ENCODE data around the gene EFHD1. TPM values are rescaled to one million over a fixed set of nuclear protein-coding genes. Genes with fewer than 3 reads are reported as not detected.

Gene EFHD1
- total RNA-seq, 1 donor from 2014 or later = 15.7 TPM

- peaks cover 3% of the 10 kb centered on the region for H3K27me3 ChIP-seq (ENCODE audit: insufficient read depth, low read length)
- Mint-ChIP-seq H3K27me3 (ENCODE audit: low read depth, unreplicated experiment) (peaks cover 10% of the 10 kb centered on the region), H3K4me3 (ENCODE audit: unreplicated experiment) (no peak overlapping the region), H3K36me3 (ENCODE audit: low read depth, unreplicated experiment) (no peaks in the 10 kb centered on the region), H3K9me3 (ENCODE audit: unreplicated experiment) (no peaks in the 10 kb centered on the region), H3K27ac (ENCODE audit: unreplicated experiment) (no peak overlapping the region), H3K4me1 (ENCODE audit: low read depth, unreplicated experiment) (no peaks in the 10 kb centered on the region)
- no peaks in the 10 kb centered on the region for H3K9me3 ChIP-seq (ENCODE audit: insufficient read depth, low read depth, low read length)
- peaks cover 7% of the 10 kb centered on the region for H3K4me1 ChIP-seq (ENCODE audit: insufficient read depth, low read length)
- H3K36me3 ChIP-seq (ENCODE audit: insufficient read depth, low read length) = no peaks in the 10 kb centered on the region
- H3K4me2 ChIP-seq (ENCODE audit: low read length) = no peak overlapping the region
- no peak overlapping the region for H3K27ac ChIP-seq (ENCODE audit: low read depth, low read length)
- H3K4me3 ChIP-seq (ENCODE audit: insufficient read depth, low read depth, low read length) = no peak overlapping the region
- no peak for TF ChIP-seq EZH2 (IDR thresholded peaks at IDR 0.05; ENCODE audit: insufficient read depth, low read length)
- no peak for TF ChIP-seq CTCF (IDR thresholded peaks at IDR 0.05; ENCODE audit: insufficient read depth, low read depth, low read length)
- H2AFZ ChIP-seq (ENCODE audit: low read depth, low read length) = no peak overlapping the region
- no peak overlapping the region for H3K9ac ChIP-seq (ENCODE audit: low read length)
- FAIRE-seq (no peak), DNase-seq (ENCODE audit: low read depth) (no peak)
- no peaks in the 10 kb centered on the region for H4K20me1 ChIP-seq (ENCODE audit: insufficient read depth, low read length)
- H3K79me2 ChIP-seq (ENCODE audit: insufficient read depth, low read length) = no peaks in the 10 kb centered on the region
Measured at GRCh38 chr2:232607011-232607410, 26.4 kb upstream of the EFHD1 start.

- DNase-seq (ENCODE audit: low read depth) (no peak), FAIRE-seq (no peak)
- Histone ChIP-seq H3K4me1 (ENCODE audit: insufficient read depth, low read length) (peaks cover 7% of the 10 kb centered on the region), H3K27ac (ENCODE audit: low read depth, low read length) (no peak overlapping the region), H4K20me1 (ENCODE audit: insufficient read depth, low read length) (no peaks in the 10 kb centered on the region), H3K9ac (ENCODE audit: low read length) (no peak overlapping the region), H3K9me3 (ENCODE audit: insufficient read depth, low read depth, low read length) (no peaks in the 10 kb centered on the region), H3K79me2 (ENCODE audit: insufficient read depth, low read length) (no peaks in the 10 kb centered on the region), H3K27me3 (ENCODE audit: insufficient read depth, low read length) (no peaks in the 10 kb centered on the region), H2AFZ (ENCODE audit: low read depth, low read length) (no peak overlapping the region), H3K4me2 (ENCODE audit: low read length) (no peak overlapping the region), H3K4me3 (ENCODE audit: insufficient read depth, low read depth, low read length) (no peak overlapping the region), H3K36me3 (ENCODE audit: insufficient read depth, low read length) (no peaks in the 10 kb centered on the region)
- TF ChIP-seq CTCF (IDR thresholded peaks at IDR 0.05; ENCODE audit: insufficient read depth, low read depth, low read length) (no peak), EZH2 (IDR thresholded peaks at IDR 0.05; ENCODE audit: insufficient read depth, low read length) (no peak)
- no peaks in the 10 kb centered on the region for H3K4me1 Mint-ChIP-seq (ENCODE audit: low read depth, unreplicated experiment)
- no peak overlapping the region for H3K27ac Mint-ChIP-seq (ENCODE audit: unreplicated experiment)
- no peaks in the 10 kb centered on the region for H3K9me3 Mint-ChIP-seq (ENCODE audit: unreplicated experiment)
- H3K36me3 Mint-ChIP-seq (ENCODE audit: low read depth, unreplicated experiment) = no peaks in the 10 kb centered on the region
- H3K27me3 Mint-ChIP-seq (ENCODE audit: low read depth, unreplicated experiment) = no peaks in the 10 kb centered on the region
- no peak overlapping the region for H3K4me3 Mint-ChIP-seq (ENCODE audit: unreplicated experiment)
Measured at GRCh38 chr2:232609607-232610006, 23.8 kb upstream of the EFHD1 start.

GRCh38 chr2:232610081-232610480, 23.3 kb upstream of the EFHD1 start:
- H3K27me3 Mint-ChIP-seq (ENCODE audit: low read depth, unreplicated experiment) = no peaks in the 10 kb centered on the region
- no peaks in the 10 kb centered on the region for H3K36me3 Mint-ChIP-seq (ENCODE audit: low read depth, unreplicated experiment)
- Histone ChIP-seq H3K36me3 (ENCODE audit: insufficient read depth, low read length) (no peaks in the 10 kb centered on the region), H2AFZ (ENCODE audit: low read depth, low read length) (no peak overlapping the region), H3K9me3 (ENCODE audit: insufficient read depth, low read depth, low read length) (no peaks in the 10 kb centered on the region), H3K4me3 (ENCODE audit: insufficient read depth, low read depth, low read length) (no peak overlapping the region), H3K79me2 (ENCODE audit: insufficient read depth, low read length) (no peaks in the 10 kb centered on the region), H3K4me2 (ENCODE audit: low read length) (no peak overlapping the region), H3K4me1 (ENCODE audit: insufficient read depth, low read length) (peaks cover 7% of the 10 kb centered on the region), H3K27ac (ENCODE audit: low read depth, low read length) (no peak overlapping the region), H4K20me1 (ENCODE audit: insufficient read depth, low read length) (no peaks in the 10 kb centered on the region), H3K27me3 (ENCODE audit: insufficient read depth, low read length) (no peaks in the 10 kb centered on the region), H3K9ac (ENCODE audit: low read length) (no peak overlapping the region)
- no peaks in the 10 kb centered on the region for H3K9me3 Mint-ChIP-seq (ENCODE audit: unreplicated experiment)
- DNase-seq (ENCODE audit: low read depth) (no peak), FAIRE-seq (no peak)
- no peak overlapping the region for H3K4me3 Mint-ChIP-seq (ENCODE audit: unreplicated experiment)
- TF ChIP-seq CTCF (IDR thresholded peaks at IDR 0.05; ENCODE audit: insufficient read depth, low read depth, low read length) (no peak), EZH2 (IDR thresholded peaks at IDR 0.05; ENCODE audit: insufficient read depth, low read length) (no peak)
- no peak overlapping the region for H3K27ac Mint-ChIP-seq (ENCODE audit: unreplicated experiment)
- no peaks in the 10 kb centered on the region for H3K4me1 Mint-ChIP-seq (ENCODE audit: low read depth, unreplicated experiment)

Measured in astrocyte (in vitro differentiated cells and primary cell).